Measurements from ENCODE around the gene MSANTD3.
"Not testable (repeated sequence)": the region's sequence is repeated elsewhere in the genome, so short reads cannot be mapped to it uniquely, and the experiment has no call there.

MSANTD3 gene

GRCh38 chr9:100411472-100412283 is 15.3 kb upstream of the MSANTD3 start:
- no peak for TF ChIP-seq CTCF (IDR thresholded peaks at IDR 0.05; ENCODE audit: insufficient read depth, low read length, poor library complexity, severe bottlenecking)
- peak overlapping the region; percentile 63 for H3K4me3 ChIP-seq (replicated peaks; ENCODE audit: low read depth, low read length)
- peak; percentile 87 for DNase-seq (ENCODE audit: extremely low read depth, insufficient read length)
- no peaks in the 10 kb centered on the region for H3K36me3 ChIP-seq (ENCODE audit: control insufficient read depth, insufficient read depth, low read length)
- H3K27me3 ChIP-seq (replicated peaks; ENCODE audit: control insufficient read depth, insufficient read depth, low read length) = no peaks in the 10 kb centered on the region

- Histone ChIP-seq H3K4me3 (replicated peaks; ENCODE audit: low read depth, low read length) (no peak overlapping the region), H3K27me3 (replicated peaks; ENCODE audit: control insufficient read depth, insufficient read depth, low read length) (no peaks in the 10 kb centered on the region), H3K36me3 (ENCODE audit: control insufficient read depth, insufficient read depth, low read length) (no peaks in the 10 kb centered on the region)
- TF ChIP-seq CTCF (IDR thresholded peaks at IDR 0.05; ENCODE audit: insufficient read depth, low read length, poor library complexity, severe bottlenecking) = no peak
- no peak for DNase-seq (ENCODE audit: extremely low read depth, insufficient read length)
These were observed 13.0 kb upstream of the MSANTD3 start for GRCh38 chr9:100413839-100414420.

- no peak for TF ChIP-seq CTCF (IDR thresholded peaks at IDR 0.05; ENCODE audit: insufficient read depth, low read length, poor library complexity, severe bottlenecking)
These were observed 9.1 kb upstream of the MSANTD3 start for GRCh38 chr9:100417815-100418214.

GRCh38 chr9:100419166-100419565 is 7.8 kb upstream of the MSANTD3 start:
- Histone ChIP-seq H3K27me3 (replicated peaks; ENCODE audit: control insufficient read depth, insufficient read depth, low read length) (no peaks in the 10 kb centered on the region; the same call in 1 of the 2 replicates), H3K4me3 (replicated peaks; ENCODE audit: low read depth, low read length) (no peak overlapping the region), H3K36me3 (ENCODE audit: control insufficient read depth, insufficient read depth, low read length) (no peaks in the 10 kb centered on the region)
- no peak for TF ChIP-seq CTCF (IDR thresholded peaks at IDR 0.05; ENCODE audit: insufficient read depth, low read length, poor library complexity, severe bottlenecking)
- DNase-seq (ENCODE audit: extremely low read depth, insufficient read length) = no peak

More at GRCh38 chr9:100417815-100418214, 9.1 kb upstream of the MSANTD3 start:
- H3K4me3 ChIP-seq (replicated peaks; ENCODE audit: low read depth, low read length) = no peak overlapping the region
- DNase-seq (ENCODE audit: extremely low read depth, insufficient read length) = no peak
- no peaks in the 10 kb centered on the region; the same call in 1 of the 2 replicates for H3K27me3 ChIP-seq (replicated peaks; ENCODE audit: control insufficient read depth, insufficient read depth, low read length)
- no peaks in the 10 kb centered on the region for H3K36me3 ChIP-seq (ENCODE audit: control insufficient read depth, insufficient read depth, low read length)

DNA sequence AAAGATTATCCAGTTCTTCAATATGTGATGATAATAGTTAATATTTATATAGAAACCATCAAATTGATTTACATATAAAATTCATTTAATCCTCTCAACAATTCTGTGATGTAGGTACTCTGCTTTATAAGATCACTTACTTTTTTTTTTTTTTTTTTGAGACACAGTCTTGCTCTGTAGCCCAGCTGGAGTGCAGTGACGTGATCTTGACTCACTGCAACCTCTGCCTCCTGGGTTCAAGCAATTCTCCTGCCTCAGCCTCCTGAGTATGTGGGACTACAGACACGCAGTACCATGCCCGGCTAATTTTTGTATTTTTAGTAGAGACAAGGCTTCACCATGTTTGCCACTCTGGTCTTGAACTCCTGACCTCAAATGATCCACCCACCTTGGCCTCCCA is 5.8 kb upstream of the MSANTD3 start:
- H3K27me3 ChIP-seq (replicated peaks; ENCODE audit: control insufficient read depth, insufficient read depth, low read length); DNase-seq (ENCODE audit: extremely low read depth, insufficient read length); H3K36me3 ChIP-seq (ENCODE audit: control insufficient read depth, insufficient read depth, low read length); H3K4me3 ChIP-seq (replicated peaks; ENCODE audit: low read depth, low read length): not testable (repeated sequence)

- Histone ChIP-seq H3K36me3 (ENCODE audit: control insufficient read depth, insufficient read depth, low read length) (no peaks in the 10 kb centered on the region), H3K4me3 (replicated peaks; ENCODE audit: low read depth, low read length) (no peak overlapping the region), H3K27me3 (replicated peaks; ENCODE audit: control insufficient read depth, insufficient read depth, low read length) (no peaks in the 10 kb centered on the region; the same call in 1 of the 2 replicates)
- no peak for DNase-seq (ENCODE audit: extremely low read depth, insufficient read length)
- no peak for TF ChIP-seq CTCF (IDR thresholded peaks at IDR 0.05; ENCODE audit: insufficient read depth, low read length, poor library complexity, severe bottlenecking)
These were observed 1.2 kb upstream of the MSANTD3 start for GRCh38 chr9:100425758-100426157.
